SH-SY5Y (cell line): ENCODE measurements around the gene SLC22A15.

Experiments
- GATA2 ChIP-seq: IDR thresholded peaks from 2 replicates; pipeline ENCODE4 v1.6.1; 2011; ENCODE audit warnings: mild to moderate bottlenecking, low read depth, low read length
- GATA3 ChIP-seq: IDR thresholded peaks from 2 replicates; pipeline ENCODE4 v1.6.1; 2011; ENCODE audit warnings: low read depth, mild to moderate bottlenecking, low read length, moderate library complexity

DNA sequence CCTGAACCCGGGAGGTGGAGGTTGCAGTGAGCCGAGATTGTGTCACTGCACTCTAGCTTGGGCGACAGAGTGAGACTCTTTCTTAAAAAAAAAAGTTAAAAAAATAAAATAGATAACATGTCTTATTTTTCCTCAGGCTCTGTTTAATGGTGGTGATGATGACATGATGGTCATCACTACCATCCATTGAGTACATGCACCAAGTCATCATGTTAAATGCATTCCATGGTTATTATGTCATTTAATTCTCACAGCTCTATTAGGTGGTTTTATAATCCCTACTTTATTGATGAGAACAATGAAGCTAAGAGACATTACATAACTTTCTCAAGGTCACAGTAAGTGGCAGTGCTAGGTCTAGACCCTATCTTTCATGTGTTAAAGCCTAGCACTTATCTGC, 100.5 kb downstream of the SLC22A15 start:
- TF ChIP-seq GATA2 (no peak), GATA3 (no peak)
